IPS-18c (cell line): ENCODE data around the gene WDR5.
A peak's percentile ranks its signal among the peaks of the same experiment; 100 is the strongest.

Source experiments
- H3K4me3 ChIP-seq: 2 replicates; pipeline ENCODE4 v1.7.0; 2013; ENCODE audit warnings: low read depth, mild to moderate bottlenecking, low read length, moderate library complexity; ENCODE audit not compliant: insufficient read depth
- H3K9me3 ChIP-seq: one replicate; pipeline ENCODE4 v1.6.1; 2013; ENCODE audit warnings: mild to moderate bottlenecking, low read length, moderate library complexity; ENCODE audit not compliant: control insufficient read depth, insufficient read depth

The WDR5 gene

DNA sequence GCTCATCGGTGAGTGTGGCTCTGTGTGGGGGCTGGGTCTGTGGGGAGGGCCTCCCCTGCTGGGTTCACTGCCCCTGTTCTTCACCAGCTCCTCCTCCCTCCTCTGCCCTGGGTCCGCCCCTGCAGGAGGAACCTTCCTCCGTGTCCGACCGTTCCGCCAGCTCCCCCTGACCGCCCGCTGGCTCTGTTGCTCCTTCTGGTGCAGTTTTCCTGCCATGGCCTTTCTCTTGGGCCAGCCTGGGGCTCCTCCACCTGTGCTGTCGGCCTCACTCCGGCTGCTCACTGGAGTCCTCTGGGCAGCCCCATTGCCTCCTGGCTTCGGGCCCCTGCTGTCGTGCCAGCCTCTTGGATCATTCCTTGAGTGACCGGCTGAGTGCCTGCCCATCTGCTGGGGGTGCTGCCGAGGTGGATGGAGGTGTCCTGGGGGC lies 16.2 kb downstream of the WDR5 start:
- no peaks in the 10 kb centered on the region for H3K9me3 ChIP-seq
- no peak overlapping the region for H3K4me3 ChIP-seq

DNA sequence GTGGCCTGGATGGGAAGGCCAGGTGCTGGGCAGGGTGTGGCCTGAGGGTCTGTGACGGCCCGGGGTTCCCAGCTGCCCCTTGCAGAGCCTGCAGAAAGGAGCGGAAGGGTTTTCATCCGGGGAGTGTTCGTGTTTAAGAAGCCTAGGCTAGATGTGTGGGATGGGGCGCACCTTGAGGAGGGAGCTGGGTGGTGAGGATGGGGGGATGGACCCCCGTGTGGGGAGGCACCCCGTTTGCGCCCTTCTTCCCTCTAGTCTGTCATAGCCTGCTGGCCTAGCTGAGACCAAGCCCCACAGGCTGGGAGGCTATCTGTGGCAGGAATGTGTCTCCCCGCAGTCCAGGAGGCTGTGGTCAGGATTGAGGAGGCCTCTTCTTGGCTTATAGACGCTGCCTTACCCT lies 16.6 kb downstream of the WDR5 start:
- no peaks in the 10 kb centered on the region for H3K9me3 ChIP-seq
- H3K4me3 ChIP-seq, result no peak overlapping the region

DNA sequence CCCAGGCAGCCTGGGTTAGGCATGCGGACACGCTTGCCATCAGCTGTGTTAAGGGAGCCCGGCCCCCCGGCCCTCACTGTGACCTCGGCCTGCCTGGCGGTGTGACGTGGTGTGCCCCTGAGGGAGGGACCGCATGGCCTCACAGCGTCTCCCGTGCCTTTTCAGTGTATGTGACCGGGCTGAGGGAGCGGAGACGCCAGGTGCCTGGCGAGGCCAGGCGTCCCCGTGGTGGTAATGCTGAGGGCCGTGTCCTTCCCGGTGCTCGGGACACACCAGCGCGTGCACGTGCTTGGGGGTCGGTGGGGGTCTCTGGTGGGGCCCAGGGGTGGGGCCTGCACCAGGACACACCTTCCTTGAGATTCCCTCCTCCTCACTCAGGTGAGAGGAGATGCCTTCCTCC lies 17.6 kb downstream of the WDR5 start:
- Histone ChIP-seq H3K4me3 (no peak overlapping the region), H3K9me3 (no peaks in the 10 kb centered on the region)

DNA sequence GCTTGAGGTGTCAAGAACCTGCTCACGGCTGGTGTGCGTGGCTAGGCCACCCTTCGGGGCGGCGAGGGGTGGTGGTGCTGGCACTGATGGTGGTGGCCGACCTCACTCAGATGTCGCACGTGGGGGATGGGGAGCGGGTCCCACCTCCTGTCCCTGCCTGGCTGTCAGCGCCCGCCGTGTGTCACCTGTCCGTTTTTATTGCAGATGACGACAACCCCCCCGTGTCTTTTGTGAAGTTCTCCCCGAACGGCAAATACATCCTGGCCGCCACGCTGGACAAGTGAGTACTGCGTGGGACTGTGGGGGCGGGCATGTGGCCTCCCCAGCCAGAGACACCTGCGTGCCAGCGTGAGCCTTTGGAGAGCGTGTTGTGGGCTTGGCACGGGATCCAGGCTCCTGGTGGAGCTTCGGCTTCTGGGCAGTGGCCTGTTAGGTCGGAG lies 18.4 kb downstream of the WDR5 start:
- Histone ChIP-seq H3K9me3 (no peaks in the 10 kb centered on the region), H3K4me3 (no peak overlapping the region)

DNA sequence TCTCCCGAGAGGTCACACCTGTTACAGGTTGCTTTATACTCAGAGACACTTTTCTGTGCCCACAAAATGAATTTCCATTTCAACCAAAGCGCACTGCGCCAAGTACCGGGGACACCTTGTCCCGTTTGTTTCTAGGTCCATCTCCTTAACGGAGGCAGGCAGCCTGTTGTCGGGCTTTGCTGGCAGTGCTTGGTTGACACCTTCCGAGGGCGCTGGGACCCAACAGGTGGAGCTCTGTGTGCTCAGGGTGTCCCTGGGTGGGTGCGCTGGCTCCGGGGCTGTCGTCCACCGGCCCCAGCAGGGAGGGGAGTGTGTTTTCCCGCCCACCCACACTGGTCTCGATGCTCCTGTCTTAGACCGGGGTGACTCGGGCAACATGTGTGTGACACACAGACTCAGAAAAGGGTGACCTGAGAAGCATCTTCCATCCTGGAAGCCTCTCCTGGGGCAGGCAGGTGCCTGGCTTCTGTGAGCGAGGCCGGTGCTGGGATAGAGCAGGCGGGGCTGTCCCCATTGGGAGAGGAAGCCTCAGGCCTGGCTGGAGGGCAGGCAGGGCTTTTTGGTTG lies 20.0 kb downstream of the WDR5 start:
- H3K4me3 ChIP-seq, result no peak overlapping the region
- H3K9me3 ChIP-seq, result no peaks in the 10 kb centered on the region

DNA sequence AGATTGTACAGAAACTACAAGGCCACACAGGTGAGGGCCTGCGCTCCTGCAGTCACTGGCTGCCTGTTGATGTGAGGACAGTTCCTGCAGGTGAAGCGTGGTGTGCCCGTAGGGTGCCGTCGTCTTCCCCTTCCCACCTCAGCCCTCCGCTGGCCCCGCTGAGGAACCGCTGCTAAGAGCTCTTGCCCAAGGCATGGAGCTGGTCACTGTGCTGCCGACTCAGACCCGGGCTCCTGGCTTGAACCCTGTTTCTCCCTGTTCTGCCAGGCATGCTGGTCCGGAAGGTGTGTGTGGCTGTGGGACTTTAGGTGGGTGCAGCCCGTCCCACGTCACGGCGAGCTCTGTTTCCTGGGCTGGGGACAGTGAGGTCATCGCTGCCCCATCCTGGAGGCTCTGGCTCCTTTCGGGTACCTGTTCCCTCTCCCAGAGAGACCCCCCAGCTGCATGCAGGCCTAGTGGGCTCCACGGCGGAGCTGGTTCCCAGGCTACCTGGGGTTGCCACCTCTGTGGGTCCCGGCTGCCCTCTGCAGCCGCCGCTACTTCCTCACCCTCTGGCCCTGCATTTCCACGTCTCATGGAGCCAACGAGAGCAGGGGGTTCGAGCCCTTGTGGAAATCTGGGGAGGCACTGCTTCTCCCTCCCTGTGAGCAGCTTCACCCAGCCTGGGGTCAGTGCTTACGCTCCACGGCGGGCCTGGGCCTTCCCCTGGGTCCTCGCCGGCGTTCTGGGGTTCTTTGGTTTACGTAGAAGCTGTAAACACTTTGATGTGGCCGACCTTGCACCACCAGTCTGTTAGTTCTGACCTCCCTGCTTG lies 20.9 kb downstream of the WDR5 start:
- Histone ChIP-seq H3K4me3 (no peak overlapping the region), H3K9me3 (no peaks in the 10 kb centered on the region)

DNA sequence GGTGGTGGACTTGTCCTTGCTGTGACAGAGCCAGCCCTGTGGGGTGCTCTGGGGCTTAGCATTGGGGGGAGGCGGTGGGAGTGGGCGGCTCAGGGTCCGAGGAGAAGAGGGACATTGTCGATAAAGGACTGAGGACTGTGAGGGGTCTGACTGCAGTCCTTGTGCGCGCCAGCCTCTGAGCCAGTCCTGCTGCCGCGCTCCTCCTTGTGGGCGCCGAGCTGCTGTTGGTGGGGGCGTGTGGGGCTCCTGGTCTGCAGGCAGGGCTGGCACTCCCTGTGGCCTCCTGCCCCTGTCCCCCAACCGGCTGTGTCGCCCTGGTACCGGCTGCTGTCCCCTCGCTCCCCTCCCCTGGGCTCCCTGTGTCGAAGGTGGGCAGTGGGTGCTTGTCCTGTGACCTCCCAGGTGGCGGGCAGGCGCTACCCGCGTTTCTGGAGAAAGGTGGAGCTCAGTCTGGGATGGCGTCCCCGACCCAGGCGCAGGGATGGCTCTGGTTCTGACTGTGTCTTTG lies 21.6 kb downstream of the WDR5 start:
- Histone ChIP-seq H3K9me3 (no peaks in the 10 kb centered on the region), H3K4me3 (no peak overlapping the region)

DNA sequence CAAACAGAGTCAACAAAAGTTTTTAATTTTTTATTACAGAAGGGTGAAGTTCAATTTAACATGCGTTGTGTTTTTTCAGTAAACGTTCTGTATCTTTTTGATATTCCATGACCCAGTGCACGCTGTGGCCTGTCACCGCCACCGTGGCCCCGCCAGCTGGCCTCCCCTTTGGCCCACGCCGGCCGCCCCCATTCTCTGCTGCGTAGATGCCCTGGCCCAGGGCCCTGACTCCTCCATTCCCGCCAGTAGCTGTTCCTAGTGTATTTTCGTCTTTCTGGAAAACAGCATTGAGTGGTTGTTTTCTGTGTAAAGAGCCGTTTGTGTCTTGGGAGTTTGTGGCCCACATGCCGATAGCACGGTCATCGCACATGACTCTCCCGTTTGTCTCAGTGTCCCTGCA lies 22.4 kb downstream of the WDR5 start:
- no peak overlapping the region for H3K4me3 ChIP-seq
- no peaks in the 10 kb centered on the region for H3K9me3 ChIP-seq

DNA sequence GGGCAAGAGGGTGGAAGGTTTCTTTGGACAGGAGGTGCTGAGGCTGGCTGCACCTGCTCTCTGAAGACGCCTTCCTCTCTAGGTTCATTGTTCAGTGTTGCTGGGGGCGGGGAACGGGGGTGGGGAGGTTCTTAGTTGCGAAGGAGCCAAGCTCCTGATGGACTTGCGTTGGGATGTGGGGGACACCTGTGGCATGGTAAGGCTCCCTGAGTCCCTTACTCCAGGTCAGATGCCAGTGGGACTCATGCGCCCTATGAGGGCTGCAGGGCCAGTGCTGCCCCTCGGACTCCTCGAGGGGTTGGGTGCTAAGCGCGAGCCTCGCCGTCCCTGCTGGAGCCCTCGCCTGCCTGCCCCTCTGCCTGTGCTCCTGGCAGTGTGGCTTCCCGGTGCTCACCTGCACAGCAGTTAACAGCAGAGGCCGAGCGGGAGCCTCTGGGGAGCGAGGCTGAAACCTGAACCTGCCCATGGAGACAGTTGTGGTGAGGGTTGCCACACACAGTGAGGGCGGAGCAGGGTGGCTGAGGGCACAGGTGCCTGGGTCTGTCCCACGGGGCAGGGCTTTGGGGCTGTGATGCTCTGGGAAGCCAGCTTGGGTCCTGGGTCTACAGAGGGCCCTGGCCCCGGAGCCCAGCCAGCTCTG lies 23.0 kb downstream of the WDR5 start:
- Histone ChIP-seq H3K9me3 (no peaks in the 10 kb centered on the region), H3K4me3 (no peak overlapping the region)

DNA sequence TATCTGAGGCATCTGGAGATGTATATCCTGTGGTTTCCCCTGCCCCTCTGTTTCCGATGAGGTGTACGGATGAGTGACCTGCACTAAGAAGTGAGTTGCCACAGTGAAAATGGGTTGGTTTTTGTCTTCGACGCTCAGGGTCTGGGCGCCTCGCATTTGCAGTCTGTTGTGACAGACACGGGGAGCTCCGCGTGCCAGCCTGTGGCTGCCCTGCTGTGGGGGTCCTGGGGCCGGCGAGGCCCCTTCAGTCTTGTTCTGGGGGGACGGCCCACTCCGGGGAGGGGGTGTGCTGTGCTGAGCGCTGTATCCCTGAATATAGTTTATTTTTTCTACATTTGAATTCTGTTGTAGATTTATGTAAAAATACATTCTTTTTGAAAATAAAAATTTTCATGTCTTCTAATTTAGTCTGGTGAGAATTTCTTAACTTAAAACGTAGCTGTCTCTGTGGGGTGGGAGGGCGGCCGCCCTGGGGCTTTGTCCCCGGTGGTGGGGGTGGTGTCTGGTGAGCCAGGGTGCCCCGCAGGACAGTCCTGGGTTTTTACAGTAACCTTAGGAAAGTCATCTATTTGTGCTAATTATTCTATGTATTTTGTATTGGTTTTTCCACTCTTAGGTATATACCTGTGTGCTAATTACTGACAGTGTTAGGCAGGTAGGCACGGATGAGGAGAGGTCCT lies 23.8 kb downstream of the WDR5 start:
- Histone ChIP-seq H3K9me3 (no peaks in the 10 kb centered on the region), H3K4me3 (no peak overlapping the region)

DNA sequence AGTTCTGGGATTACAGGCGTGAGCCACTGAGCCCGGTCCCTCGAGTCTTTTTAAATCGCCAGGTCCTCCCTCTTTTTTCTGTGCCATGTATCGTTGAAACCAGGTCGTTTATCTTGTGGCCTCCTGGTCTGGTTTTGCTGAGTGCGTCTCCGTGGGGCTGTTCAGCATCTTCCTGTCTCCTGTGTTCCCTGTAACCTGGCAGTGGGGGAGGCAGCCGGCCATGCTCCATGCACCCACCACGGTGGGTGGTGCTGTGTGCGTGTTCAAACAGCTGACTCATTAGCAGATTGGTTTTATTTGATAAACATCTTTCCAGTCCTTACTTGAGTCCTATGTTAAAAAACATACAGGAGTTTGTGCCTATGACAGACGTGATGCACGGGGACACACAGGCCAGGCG lies 25.8 kb downstream of the WDR5 start:
- H3K9me3 ChIP-seq, result no peaks in the 10 kb centered on the region
- no peak overlapping the region for H3K4me3 ChIP-seq

DNA sequence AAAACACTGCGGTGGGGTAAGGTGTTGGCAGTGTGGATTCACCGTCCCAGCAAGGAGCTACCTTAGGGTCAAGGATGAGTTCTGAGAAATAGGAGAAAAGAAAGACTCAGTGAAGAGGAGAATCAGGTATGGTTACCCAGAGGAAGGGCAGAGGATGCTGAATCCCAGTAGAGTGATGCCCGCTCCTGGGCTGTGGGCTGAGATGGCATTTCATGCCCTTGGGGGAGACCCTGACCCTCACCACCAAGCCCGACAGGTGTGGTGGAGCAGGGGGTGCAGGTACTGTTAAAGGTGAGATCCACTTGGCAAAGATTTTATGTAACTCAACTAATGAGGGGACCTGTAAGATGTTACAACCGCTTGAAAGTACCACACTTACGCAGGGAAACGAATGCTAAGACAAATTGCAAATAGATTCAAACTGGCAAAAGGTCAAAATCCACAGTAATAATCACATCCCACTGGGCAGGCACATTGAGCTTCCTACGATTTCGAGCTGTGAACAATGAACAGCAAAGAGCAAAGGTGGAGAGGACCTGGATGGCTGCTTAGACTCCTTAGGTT lies 26.4 kb downstream of the WDR5 start:
- Histone ChIP-seq H3K9me3 (no peaks in the 10 kb centered on the region), H3K4me3 (0 out of 2 replicates have a peak overlapping the region, but pooled peaks have one; percentile 15)

DNA sequence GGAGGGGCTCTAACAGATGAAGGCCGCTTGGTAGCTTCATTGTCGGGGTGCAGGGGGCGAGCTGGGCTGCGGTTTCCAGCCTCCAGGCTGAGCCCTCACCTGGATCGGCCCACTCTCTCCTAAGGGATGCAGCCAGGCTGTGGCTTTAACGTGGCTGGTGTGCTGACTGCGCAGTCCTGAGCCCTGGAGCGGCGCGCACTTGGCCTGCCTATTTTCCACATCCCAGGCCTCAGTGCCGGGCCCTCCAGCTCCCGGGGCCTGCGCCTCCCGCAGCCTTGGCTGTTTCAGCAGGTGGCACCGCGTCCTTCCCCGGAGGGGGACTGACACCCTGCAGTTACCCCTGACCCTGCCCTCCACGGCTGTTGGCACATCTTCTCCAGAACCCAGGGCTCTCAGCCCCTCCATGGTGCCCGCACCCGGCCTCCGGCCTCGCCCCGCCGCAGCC lies 27.1 kb downstream of the WDR5 start:
- H3K4me3 ChIP-seq, result peak overlapping the region; percentile 15; the same call in 1 of the 2 replicates
- no peaks in the 10 kb centered on the region for H3K9me3 ChIP-seq

DNA sequence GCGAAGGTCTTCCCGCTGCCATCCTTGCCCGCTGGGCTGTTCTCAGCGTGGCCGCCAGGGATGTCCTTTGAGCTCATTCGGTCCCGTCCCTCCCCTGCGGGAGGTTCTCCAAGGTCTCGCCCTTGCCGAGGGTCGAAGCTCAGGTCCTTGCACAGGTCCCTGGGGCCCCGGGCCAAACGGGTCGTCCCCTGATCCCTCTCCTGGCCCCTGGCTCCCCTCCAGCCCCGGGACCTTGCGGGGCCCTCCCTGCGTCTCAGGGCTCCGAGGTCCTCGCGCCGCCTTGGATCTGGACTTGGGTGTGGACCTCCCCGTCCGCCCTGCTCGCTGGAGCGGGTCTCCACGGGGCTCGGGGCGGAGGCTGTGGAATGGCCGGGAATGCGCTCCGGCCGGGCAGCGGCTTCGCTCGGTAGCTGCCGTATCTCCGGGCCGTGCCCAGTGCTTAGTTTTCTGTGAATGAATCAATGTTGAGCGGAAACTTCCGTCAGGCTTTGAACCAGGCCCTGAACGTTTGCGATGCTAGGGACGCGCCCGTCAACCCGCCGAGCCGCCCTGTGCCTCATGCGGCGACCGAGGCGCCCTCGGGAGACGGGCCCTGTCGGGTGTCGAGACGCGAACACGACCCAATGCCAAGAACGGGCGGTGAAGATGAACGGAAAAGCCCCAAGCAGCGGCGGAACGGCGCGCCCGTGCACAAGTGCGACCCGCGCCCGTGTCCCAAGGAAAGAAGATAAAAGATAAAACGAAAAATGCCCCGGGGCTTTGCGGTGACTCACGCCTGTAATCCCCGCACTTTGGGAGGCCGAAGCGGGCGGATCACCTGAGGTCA lies 27.7 kb downstream of the WDR5 start:
- Histone ChIP-seq H3K4me3 (no peak overlapping the region; the same call in 1 of the 2 replicates), H3K9me3 (no peaks in the 10 kb centered on the region)

DNA sequence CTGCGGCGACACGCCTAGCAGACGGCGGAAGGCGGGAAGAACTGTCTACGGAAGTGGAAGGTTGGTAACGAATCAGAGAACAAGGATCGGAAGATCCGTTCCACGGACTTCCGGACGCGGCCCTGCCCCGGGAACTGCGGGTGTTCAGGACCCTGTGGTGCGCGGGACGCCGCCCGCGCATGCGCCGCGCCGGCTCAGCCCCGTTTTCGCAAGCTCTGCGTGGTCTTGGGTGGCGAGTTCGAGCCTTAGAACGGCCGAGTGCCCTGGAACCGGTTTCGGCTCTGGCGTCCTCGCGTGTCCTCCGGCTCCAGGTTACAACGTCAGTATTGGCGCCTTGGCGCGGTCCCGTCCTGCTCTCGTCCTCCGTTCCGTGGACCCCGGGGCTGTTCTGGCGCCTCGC lies 29.0 kb downstream of the WDR5 start:
- Histone ChIP-seq H3K4me3 (no peak overlapping the region), H3K9me3 (no peaks in the 10 kb centered on the region)
